Sigmoid colon (tissue), 7 donors: ENCODE measurements around the gene COL5A1. TPM values are rescaled to one million over a fixed set of nuclear protein-coding genes. Genes with fewer than 3 reads are reported as not detected.
A peak's percentile ranks its signal among the peaks of the same experiment; 100 is the strongest.

Experiments
- DNase-seq: peaks from one replicate; pipeline ENCODE4 v3.0.0-alpha.2; 2019
- H3K27ac ChIP-seq, 4 donors: fragments of 200-600 bp; sonication (generic); one replicate each; pipeline ENCODE4 v1.5.1; 2016 to 2019; ENCODE audit warnings: mild to moderate bottlenecking in 1 of 4
- H3K27me3 ChIP-seq, 3 donors: fragments of 200-600 bp; sonication (generic); one replicate each; pipeline ENCODE4 v1.5.1; 2019; ENCODE audit warnings: mild to moderate bottlenecking in 1 of 3
- H3K36me3 ChIP-seq, 4 donors: fragments of 200-600 bp; sonication (generic); one replicate each; pipeline ENCODE4 v1.5.1; 2016 to 2019
- H3K4me1 ChIP-seq, 4 donors: fragments of 200-600 bp; sonication (generic); one replicate each; pipeline ENCODE4 v1.5.1; 2017 to 2019
- H3K4me3 ChIP-seq, 4 donors: fragments of 200-600 bp; sonication (generic); one replicate each; pipeline ENCODE4 v1.5.1; 2017 to 2019; ENCODE audit warnings: mild to moderate bottlenecking in 2 of 4, moderate library complexity in 1 of 4
- H3K9me3 ChIP-seq, 4 donors: fragments of 200-600 bp in 3 of 4; sonication (generic) in 3 of 4; one replicate each; pipeline versions ENCODE4 v1.5.1 to v1.6.1; 2013 to 2019
- EP300 ChIP-seq, 4 donors: sonication (generic); formaldehyde crosslinking; IDR thresholded peaks; one replicate each; pipeline ENCODE4 v1.6.1; 2017; ENCODE audit warnings: antibody characterized with exemption in 4 of 4
- POLR2A ChIP-seq, 2 donors: fragments of 450-650 bp; IDR thresholded peaks; one replicate each; pipeline ENCODE4 v1.6.1; 2016; ENCODE audit warnings: antibody characterized with exemption in 2 of 2, mild to moderate bottlenecking in 2 of 2, moderate library complexity in 2 of 2
- POLR2AphosphoS5 ChIP-seq, 4 donors: sonication (generic); formaldehyde crosslinking; IDR thresholded peaks; one replicate each; pipeline ENCODE4 v1.6.1; 2017; ENCODE audit warnings: antibody characterized with exemption in 4 of 4
- WGBS, 2 donors: extraction: QIAGEN DNeasy Blood & Tissue Kit; methylation state at CpG; one replicate each; pipeline ENCODE4 v1.1.7; 2013; 5-methylcytosine and 5-hydroxymethylcytosine counted together
- intact Hi-C: fragments of 100-400 bp; cut with DNase I; formaldehyde crosslinking; loops from one replicate; pipeline ENCODE4 v1.15.1; 2023
- polyA plus RNA-seq, 3 donors: library from polyadenylated mRNA; stranded (reverse); fragments of 200-250 nt; gene quantifications; one replicate each; pipeline ENCODE4 v1.2.3, GENCODE V29; 2013
- total RNA-seq, 4 donors: library from RNA; depleted of rRNA; stranded (reverse); fragments of >200 nt; gene quantifications; one replicate each; pipeline ENCODE4 v1.1.0, GENCODE V29; 2016
- TF ChIP-seq, protein P1 (sequence below), 4 experiments: fragments of 450-650 bp in 3 of 4; fragments of 200-600 bp in 1 of 4; IDR thresholded peaks; one replicate each; pipeline ENCODE4 v1.5.1; 2016 to 2019; ENCODE audit warnings: antibody characterized with exemption in 4 of 4, mild to moderate bottlenecking in 3 of 4, moderate library complexity in 2 of 4
- donor health status: healthy with polysubstance abuse.
- donor health status: Bipolar disorder and iron deficiency.
- donor health status: healthy.

Gene COL5A1
- total and polyA plus RNA-seq, 7 donors: 4.2 to 168 (median 24.2) TPM

DNA sequence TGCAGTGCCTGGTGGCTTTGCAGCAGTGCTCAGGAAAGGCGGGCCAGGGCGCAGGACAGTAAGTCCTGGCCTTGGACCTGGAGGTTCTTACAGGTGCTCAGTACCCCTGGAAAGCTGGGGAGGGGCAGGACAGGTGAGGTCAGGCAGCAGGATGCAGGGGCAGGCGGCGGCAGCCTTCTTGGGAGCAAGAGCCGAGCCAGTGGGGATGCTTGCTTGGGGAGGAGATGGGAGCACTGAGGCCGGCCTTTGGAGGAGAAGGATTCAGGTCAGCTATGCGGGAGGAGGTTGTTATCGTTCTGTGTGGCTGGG is 98.0 kb downstream of the COL5A1 start:
- Histone ChIP-seq H3K27ac (peak overlapping the region in 1 of 4 donors; percentile 93), H3K4me1 (peaks cover 0 to 37% (median 21%) of the 10 kb centered on the region in 4 donors)

DNA sequence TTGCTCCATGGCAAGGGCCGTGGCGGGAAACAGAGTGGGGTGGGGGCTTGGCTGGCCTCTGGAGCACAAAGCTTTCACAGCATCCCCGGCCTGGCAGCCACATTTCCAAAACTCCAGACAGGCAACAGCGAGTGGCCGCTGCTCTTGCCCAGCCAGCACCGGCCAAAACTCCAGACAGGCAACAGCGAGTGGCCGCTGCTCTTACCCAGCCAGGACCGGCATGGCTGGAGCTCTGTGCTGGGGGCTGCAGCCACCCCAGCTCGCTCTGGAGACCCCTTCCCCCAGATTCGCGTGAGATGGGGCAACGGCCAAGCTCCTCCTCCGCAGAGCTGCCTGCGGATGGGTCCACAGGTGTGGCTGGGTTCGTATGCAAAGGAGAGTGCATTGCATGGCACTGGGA is 98.5 kb downstream of the COL5A1 start:
- no peak for TF ChIP-seq POLR2AphosphoS5 (IDR thresholded peaks at IDR 0.05)
- no peak for TF ChIP-seq POLR2A (IDR thresholded peaks at IDR 0.05)
- TF ChIP-seq, protein P1, sequence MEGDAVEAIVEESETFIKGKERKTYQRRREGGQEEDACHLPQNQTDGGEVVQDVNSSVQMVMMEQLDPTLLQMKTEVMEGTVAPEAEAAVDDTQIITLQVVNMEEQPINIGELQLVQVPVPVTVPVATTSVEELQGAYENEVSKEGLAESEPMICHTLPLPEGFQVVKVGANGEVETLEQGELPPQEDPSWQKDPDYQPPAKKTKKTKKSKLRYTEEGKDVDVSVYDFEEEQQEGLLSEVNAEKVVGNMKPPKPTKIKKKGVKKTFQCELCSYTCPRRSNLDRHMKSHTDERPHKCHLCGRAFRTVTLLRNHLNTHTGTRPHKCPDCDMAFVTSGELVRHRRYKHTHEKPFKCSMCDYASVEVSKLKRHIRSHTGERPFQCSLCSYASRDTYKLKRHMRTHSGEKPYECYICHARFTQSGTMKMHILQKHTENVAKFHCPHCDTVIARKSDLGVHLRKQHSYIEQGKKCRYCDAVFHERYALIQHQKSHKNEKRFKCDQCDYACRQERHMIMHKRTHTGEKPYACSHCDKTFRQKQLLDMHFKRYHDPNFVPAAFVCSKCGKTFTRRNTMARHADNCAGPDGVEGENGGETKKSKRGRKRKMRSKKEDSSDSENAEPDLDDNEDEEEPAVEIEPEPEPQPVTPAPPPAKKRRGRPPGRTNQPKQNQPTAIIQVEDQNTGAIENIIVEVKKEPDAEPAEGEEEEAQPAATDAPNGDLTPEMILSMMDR (IDR thresholded peaks at IDR 0.05): no peak
- no peak for TF ChIP-seq EP300 (IDR thresholded peaks at IDR 0.05)
- Histone ChIP-seq H3K36me3 (peaks cover 0 to 50% (median 19%) of the 10 kb centered on the region in 4 donors), H3K27ac (peak overlapping the region in 1 of 4 donors; percentile 93), H3K27me3 (no peaks in the 10 kb centered on the region), H3K4me1 (peaks cover 0 to 33% (median 16%) of the 10 kb centered on the region in 4 donors), H3K4me3 (no peak overlapping the region), H3K9me3 (no peaks in the 10 kb centered on the region)
- intact Hi-C loops: no loop called here
- WGBS, 2 donors: 79 to 89% methylated on average over 16 of the region's 16 CpGs
- no peak for DNase-seq

More for the DNA sequence above, 98.0 kb downstream of the COL5A1 start:
- H3K27me3 ChIP-seq: no peaks in the 10 kb centered on the region
- H3K9me3 ChIP-seq: no peaks in the 10 kb centered on the region
- WGBS, 2 donors: 82% methylated on average over 8 of the region's 8 CpGs
- intact Hi-C loops: loop anchor here (1.0 to 10.0 kb wide), 4 partner anchors 41 to 415 kb away; partner anchors contain the start of genes COL5A1 and RXRA
- TF ChIP-seq POLR2AphosphoS5 (IDR thresholded peaks at IDR 0.05) (no peak), EP300 (IDR thresholded peaks at IDR 0.05) (no peak), POLR2A (IDR thresholded peaks at IDR 0.05) (no peak)
- TF ChIP-seq, protein P1 (IDR thresholded peaks at IDR 0.05): no peak
- no peak for DNase-seq
- no peak overlapping the region for H3K4me3 ChIP-seq
- H3K36me3 ChIP-seq: peaks cover 0 to 45% (median 17%) of the 10 kb centered on the region in 4 donors

DNA sequence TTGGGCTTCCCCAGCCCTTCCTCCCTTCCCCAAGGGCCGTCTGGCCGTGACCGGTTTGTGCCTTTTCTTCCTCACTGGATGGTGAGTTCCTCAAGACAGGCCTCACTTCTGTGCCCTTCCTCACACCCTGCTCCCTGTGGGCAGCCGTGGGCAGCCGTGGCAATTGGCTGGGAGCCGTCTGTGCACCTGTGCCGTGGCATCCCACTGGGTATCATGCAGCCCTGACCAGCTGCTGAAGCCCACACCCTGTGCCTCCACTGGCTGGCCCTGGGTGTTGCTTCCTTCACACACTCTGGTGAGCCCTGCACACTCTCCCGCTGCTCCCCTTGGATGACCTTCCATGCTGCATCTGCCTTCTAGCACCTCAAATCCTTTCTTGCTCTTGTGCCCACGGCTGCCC is 100.2 kb downstream of the COL5A1 start:
- Histone ChIP-seq H3K4me3 (no peak overlapping the region), H3K27me3 (no peaks in the 10 kb centered on the region), H3K36me3 (peaks cover 10 to 68% (median 30%) of the 10 kb centered on the region in 4 donors), H3K4me1 (peaks cover 0 to 15% (median 4%) of the 10 kb centered on the region in 4 donors), H3K9me3 (no peaks in the 10 kb centered on the region), H3K27ac (no peak overlapping the region)
- intact Hi-C loops: no loop called here
- TF ChIP-seq EP300 (IDR thresholded peaks at IDR 0.05) (no peak), POLR2A (IDR thresholded peaks at IDR 0.05) (no peak)
- no peak for DNase-seq
- 52 to 77% methylated on average over 9 of the region's 9 CpGs for whole genome bisulfite sequencing, 2 donors

DNA sequence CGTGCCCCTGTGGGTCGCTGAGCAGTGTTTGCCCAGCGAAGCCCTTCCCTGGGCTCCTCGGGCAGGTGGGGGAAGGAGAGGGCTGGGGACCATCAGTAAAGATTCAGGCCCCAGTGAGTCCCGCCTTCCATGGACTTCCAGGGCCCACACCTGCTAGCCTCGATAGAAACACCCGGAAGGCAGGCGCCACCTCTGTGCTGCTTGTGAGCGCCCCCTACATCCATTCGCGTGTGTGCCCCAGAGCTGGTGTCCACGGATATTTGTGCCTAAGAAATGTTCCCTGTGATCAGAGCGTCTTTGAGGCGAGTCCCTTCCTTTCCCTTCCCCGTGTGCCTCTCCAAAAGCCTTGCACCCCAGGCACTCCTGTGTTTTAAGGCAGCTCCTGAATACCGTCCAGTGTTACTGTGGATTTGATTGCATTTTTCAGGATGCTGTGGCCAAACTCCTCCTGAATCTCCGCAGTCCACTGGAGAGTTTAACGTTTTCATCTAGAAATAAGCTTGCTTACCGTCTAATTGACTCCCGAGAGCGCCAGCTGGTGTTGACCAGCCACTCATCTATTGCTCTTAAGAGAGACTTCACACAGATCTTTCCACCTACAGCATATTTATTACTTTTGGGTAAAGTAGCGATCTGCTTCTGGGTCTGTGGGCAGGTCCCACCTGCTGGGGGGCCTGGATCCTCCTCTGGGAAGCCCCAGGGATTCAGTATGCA is 101.4 kb downstream of the COL5A1 start:
- DNase-seq: no peak
- Histone ChIP-seq H3K27me3 (no peaks in the 10 kb centered on the region), H3K4me3 (no peak overlapping the region), H3K36me3 (peaks cover 17 to 79% (median 41%) of the 10 kb centered on the region in 4 donors), H3K4me1 (peaks cover 0 to 6% (median 2%) of the 10 kb centered on the region in 4 donors), H3K9me3 (no peaks in the 10 kb centered on the region), H3K27ac (no peak overlapping the region)
- intact Hi-C loops: no loop called here
- TF ChIP-seq, protein P1 (IDR thresholded peaks at IDR 0.05): no peak
- TF ChIP-seq EP300 (IDR thresholded peaks at IDR 0.05) (no peak), POLR2AphosphoS5 (IDR thresholded peaks at IDR 0.05) (no peak), POLR2A (IDR thresholded peaks at IDR 0.05) (no peak)
- WGBS, 2 donors: 68 to 82% methylated on average over 22 of the region's 22 CpGs

DNA sequence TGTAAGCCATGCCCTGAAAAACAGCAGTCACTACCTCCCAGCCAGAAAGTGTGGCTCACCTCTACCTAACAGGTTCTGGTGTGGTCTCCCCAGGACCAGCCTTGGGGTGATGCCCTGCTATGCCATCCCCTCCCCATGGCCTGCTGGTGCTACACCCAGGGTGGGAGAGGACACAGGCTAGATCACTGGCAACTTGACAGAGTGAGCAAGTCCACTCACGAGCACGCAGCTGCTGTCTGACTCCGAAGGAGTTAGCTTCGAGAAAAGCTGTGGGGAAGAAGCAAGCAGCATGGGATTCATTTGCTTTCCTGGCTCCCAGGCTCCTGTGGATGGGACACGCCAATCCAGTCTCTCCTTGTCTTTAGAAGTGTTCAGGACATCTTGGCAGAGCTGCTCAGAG is 102.2 kb downstream of the COL5A1 start:
- Histone ChIP-seq H3K27me3 (no peaks in the 10 kb centered on the region), H3K4me1 (peaks cover 0 to 2% (median under 1%) of the 10 kb centered on the region in 4 donors), H3K36me3 (peaks cover 23 to 88% (median 49%) of the 10 kb centered on the region in 4 donors), H3K27ac (no peak overlapping the region), H3K9me3 (no peaks in the 10 kb centered on the region), H3K4me3 (no peak overlapping the region)
- TF ChIP-seq EP300 (IDR thresholded peaks at IDR 0.05): no peak
- no peak for TF ChIP-seq POLR2AphosphoS5 (IDR thresholded peaks at IDR 0.05)
- TF ChIP-seq, protein P1 (IDR thresholded peaks at IDR 0.05): no peak
- no peak for TF ChIP-seq POLR2A (IDR thresholded peaks at IDR 0.05)
- WGBS, 2 donors: 85% methylated on average over 5 of the region's 5 CpGs
- no peak for DNase-seq
- intact Hi-C loops: no loop called here
